ENCODE measurements around the gene CHST9.
"Not testable (repeated sequence)": the region's sequence is repeated elsewhere in the genome, so short reads cannot be mapped to it uniquely, and the experiment has no call there.

CHST9 gene

GRCh38 chr18:26940744-26941398 is 244.2 kb downstream of the CHST9 start:
- Mint-ChIP-seq H3K9me3 (no peaks in the 10 kb centered on the region), H3K27ac (no peak overlapping the region), H3K27me3 (ENCODE audit: low read depth) (no peaks in the 10 kb centered on the region), H3K36me3 (ENCODE audit: low read depth) (no peaks in the 10 kb centered on the region), H3K4me1 (ENCODE audit: low read depth) (no peaks in the 10 kb centered on the region), H3K4me3 (no peak overlapping the region)
- DNase-seq (ENCODE audit: low spot score): no peak

DNA sequence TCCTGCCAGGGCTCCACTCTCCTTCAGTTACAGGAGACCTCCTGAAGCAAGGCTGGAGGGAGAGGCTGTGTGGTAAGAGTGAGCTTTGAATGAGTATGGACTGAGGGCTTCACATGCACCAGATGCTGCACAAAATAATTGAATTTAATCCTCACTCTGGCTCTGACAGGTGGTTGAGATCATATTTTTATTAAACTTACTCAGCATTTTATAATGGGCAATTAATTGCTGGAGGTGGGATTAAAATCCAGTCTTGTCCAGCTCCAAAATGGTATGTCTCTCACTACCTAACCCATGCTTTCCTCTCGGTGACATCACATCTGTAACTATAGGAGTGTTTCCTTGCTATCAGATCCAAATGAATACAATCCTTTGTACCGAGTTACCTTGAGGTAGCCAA is 253.4 kb downstream of the CHST9 start:
- no peaks in the 10 kb centered on the region for H3K36me3 Mint-ChIP-seq (ENCODE audit: low read depth)
- H3K27me3 Mint-ChIP-seq (ENCODE audit: low read depth): no peaks in the 10 kb centered on the region
- no peak overlapping the region for H3K4me3 Mint-ChIP-seq
- no peak for DNase-seq (ENCODE audit: low spot score)
- H3K9me3 Mint-ChIP-seq: no peaks in the 10 kb centered on the region
- no peaks in the 10 kb centered on the region for H3K4me1 Mint-ChIP-seq (ENCODE audit: low read depth)
- H3K27ac Mint-ChIP-seq: no peak overlapping the region

DNA sequence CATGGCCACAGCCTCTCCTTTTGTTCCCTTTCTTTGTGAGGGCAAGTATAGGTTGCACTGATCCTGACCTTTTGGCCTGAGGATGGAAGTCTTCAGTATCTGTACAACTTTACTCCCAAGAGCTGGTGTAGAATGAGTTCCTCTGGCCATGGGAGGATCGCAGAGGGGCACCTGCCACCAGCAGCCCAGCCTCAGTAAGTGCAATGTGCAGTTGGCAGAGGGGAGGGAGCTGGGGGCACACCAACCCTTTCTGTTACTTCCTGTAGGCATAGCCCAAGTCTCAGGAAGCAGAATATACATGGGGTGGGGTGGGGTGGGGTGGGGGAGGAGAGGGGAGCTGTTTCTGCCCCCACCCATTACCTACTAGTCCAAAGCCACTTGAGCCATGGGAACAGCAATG is 254.5 kb downstream of the CHST9 start:
- DNase-seq (ENCODE audit: low spot score): no peak
- no peak overlapping the region for H3K4me3 Mint-ChIP-seq
- no peak overlapping the region for H3K27ac Mint-ChIP-seq
- no peaks in the 10 kb centered on the region for H3K9me3 Mint-ChIP-seq
- no peaks in the 10 kb centered on the region for H3K4me1 Mint-ChIP-seq (ENCODE audit: low read depth)
- no peaks in the 10 kb centered on the region for H3K36me3 Mint-ChIP-seq (ENCODE audit: low read depth)
- no peaks in the 10 kb centered on the region for H3K27me3 Mint-ChIP-seq (ENCODE audit: low read depth)

DNA sequence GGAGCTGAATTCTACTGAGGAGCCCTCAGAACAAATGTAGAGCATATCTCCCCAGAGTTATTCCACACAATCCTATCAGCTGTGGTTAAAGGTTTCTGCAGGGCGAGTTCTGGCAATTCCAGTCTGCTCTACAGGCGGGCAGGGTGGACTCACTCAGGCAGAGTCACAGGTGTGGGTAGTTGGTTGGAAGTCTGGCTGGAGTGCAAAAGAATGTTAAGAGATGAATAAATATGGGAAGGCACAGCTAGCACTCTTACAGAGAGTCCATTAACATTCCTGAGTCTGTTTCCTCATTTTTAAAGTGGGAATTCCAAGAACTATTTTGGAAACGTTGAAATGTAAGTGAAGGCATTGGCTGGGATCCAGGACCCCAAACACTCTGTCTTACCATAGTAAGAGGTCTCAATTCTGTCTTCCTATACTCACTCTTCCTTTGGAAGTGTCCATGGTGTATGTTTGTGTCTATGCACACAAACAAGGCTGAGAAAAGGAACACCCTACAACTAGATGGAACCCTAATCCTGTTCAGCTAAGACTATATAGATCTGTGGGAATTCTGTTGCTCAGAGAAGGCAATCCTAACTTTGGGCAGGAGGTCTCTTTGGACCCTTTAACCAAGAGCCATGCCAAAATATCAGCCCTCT is 256.3 kb downstream of the CHST9 start:
- Mint-ChIP-seq H3K27me3 (ENCODE audit: low read depth) (no peaks in the 10 kb centered on the region), H3K36me3 (ENCODE audit: low read depth) (no peaks in the 10 kb centered on the region), H3K9me3 (no peaks in the 10 kb centered on the region), H3K4me1 (ENCODE audit: low read depth) (no peaks in the 10 kb centered on the region), H3K4me3 (no peak overlapping the region), H3K27ac (no peak overlapping the region)
- no peak for DNase-seq (ENCODE audit: low spot score)

GRCh38 chr18:26927822-26928221 is 257.3 kb downstream of the CHST9 start:
- not testable (repeated sequence) for H3K27ac Mint-ChIP-seq; H3K4me3 Mint-ChIP-seq; H3K27me3 Mint-ChIP-seq (ENCODE audit: low read depth); H3K36me3 Mint-ChIP-seq (ENCODE audit: low read depth); H3K4me1 Mint-ChIP-seq (ENCODE audit: low read depth); DNase-seq (ENCODE audit: low spot score); H3K9me3 Mint-ChIP-seq

GRCh38 chr18:26926066-26926675 is 258.9 kb downstream of the CHST9 start:
- Mint-ChIP-seq H3K9me3 (no peaks in the 10 kb centered on the region), H3K4me1 (ENCODE audit: low read depth) (no peaks in the 10 kb centered on the region), H3K27me3 (ENCODE audit: low read depth) (no peaks in the 10 kb centered on the region), H3K36me3 (ENCODE audit: low read depth) (no peaks in the 10 kb centered on the region), H3K4me3 (no peak overlapping the region), H3K27ac (no peak overlapping the region)
- DNase-seq (ENCODE audit: low spot score): no peak

GRCh38 chr18:26925313-26925712 is 259.8 kb downstream of the CHST9 start:
- H3K4me1 Mint-ChIP-seq (ENCODE audit: low read depth): no peaks in the 10 kb centered on the region
- no peak for DNase-seq (ENCODE audit: low spot score)
- no peaks in the 10 kb centered on the region for H3K9me3 Mint-ChIP-seq
- no peak overlapping the region for H3K27ac Mint-ChIP-seq
- H3K27me3 Mint-ChIP-seq (ENCODE audit: low read depth): no peaks in the 10 kb centered on the region
- H3K36me3 Mint-ChIP-seq (ENCODE audit: low read depth): no peaks in the 10 kb centered on the region
- H3K4me3 Mint-ChIP-seq: no peak overlapping the region

DNA sequence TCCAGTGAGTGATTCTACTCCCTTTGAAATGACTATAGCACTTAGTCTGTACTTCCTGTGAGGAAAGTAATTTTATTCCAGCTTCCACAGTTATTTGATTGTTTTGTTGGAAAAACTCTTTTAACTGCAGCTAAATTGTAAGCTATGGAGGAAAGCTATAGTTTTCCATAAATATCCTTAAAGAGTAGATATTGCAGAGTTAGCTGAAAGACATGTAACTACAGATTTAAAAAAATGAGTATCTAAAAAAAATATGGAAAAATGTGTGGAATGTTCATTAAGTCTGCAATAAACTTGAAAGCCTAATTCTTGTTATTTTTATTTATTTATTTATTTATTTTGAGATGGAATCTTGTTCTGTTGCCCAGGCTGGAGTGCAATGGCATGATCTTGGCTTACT is 262.8 kb downstream of the CHST9 start:
- no peaks in the 10 kb centered on the region for H3K9me3 Mint-ChIP-seq
- DNase-seq (ENCODE audit: low spot score): no peak
- H3K36me3 Mint-ChIP-seq (ENCODE audit: low read depth): no peaks in the 10 kb centered on the region
- no peak overlapping the region for H3K27ac Mint-ChIP-seq
- H3K4me3 Mint-ChIP-seq: no peak overlapping the region
- H3K27me3 Mint-ChIP-seq (ENCODE audit: low read depth): no peaks in the 10 kb centered on the region
- no peaks in the 10 kb centered on the region for H3K4me1 Mint-ChIP-seq (ENCODE audit: low read depth)

- Mint-ChIP-seq H3K36me3 (ENCODE audit: low read depth) (no peaks in the 10 kb centered on the region), H3K27me3 (ENCODE audit: low read depth) (no peaks in the 10 kb centered on the region), H3K9me3 (no peaks in the 10 kb centered on the region), H3K4me3 (no peak overlapping the region), H3K27ac (no peak overlapping the region), H3K4me1 (ENCODE audit: low read depth) (no peaks in the 10 kb centered on the region)
- DNase-seq (ENCODE audit: low spot score): no peak
Measured at GRCh38 chr18:26920644-26921043, 264.5 kb downstream of the CHST9 start.

GRCh38 chr18:26919627-26920026 is 265.5 kb downstream of the CHST9 start:
- Mint-ChIP-seq H3K9me3 (no peaks in the 10 kb centered on the region), H3K36me3 (ENCODE audit: low read depth) (no peaks in the 10 kb centered on the region), H3K4me1 (ENCODE audit: low read depth) (no peaks in the 10 kb centered on the region), H3K4me3 (no peak overlapping the region), H3K27ac (no peak overlapping the region), H3K27me3 (ENCODE audit: low read depth) (no peaks in the 10 kb centered on the region)
- DNase-seq (ENCODE audit: low spot score): no peak

GRCh38 chr18:26919201-26919600 is 265.9 kb downstream of the CHST9 start:
- Mint-ChIP-seq H3K27ac (no peak overlapping the region), H3K27me3 (ENCODE audit: low read depth) (no peaks in the 10 kb centered on the region), H3K4me1 (ENCODE audit: low read depth) (no peaks in the 10 kb centered on the region), H3K4me3 (no peak overlapping the region), H3K9me3 (no peaks in the 10 kb centered on the region), H3K36me3 (ENCODE audit: low read depth) (no peaks in the 10 kb centered on the region)
- DNase-seq (ENCODE audit: low spot score): no peak

DNA sequence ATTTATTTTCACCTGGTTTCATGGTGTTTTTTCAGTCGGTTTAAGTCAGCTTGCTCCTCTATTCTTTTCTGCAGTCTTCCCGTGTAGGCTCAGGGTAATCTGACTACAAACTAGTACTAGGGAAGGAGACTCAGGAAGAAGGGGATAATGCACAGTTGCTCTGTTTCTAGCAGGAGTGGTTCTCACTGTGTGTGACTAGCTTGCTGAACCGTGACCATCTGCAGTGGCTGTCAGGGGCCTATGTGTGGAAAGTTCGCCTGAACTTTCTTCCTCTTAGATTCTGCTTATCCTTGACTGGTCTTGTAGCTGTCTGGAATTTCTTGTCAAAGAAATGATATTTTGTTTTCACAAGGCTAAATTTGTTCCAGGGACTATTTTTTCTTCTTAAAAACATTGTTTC is 273.3 kb downstream of the CHST9 start:
- DNase-seq (ENCODE audit: low spot score): no peak
- no peaks in the 10 kb centered on the region for H3K36me3 Mint-ChIP-seq (ENCODE audit: low read depth)
- peaks cover 5% of the 10 kb centered on the region for H3K9me3 Mint-ChIP-seq
- no peaks in the 10 kb centered on the region for H3K27me3 Mint-ChIP-seq (ENCODE audit: low read depth)
- no peaks in the 10 kb centered on the region for H3K4me1 Mint-ChIP-seq (ENCODE audit: low read depth)
- no peak overlapping the region for H3K4me3 Mint-ChIP-seq
- H3K27ac Mint-ChIP-seq: no peak overlapping the region

- Mint-ChIP-seq H3K9me3 (peaks cover 5% of the 10 kb centered on the region), H3K27me3 (ENCODE audit: low read depth) (no peaks in the 10 kb centered on the region), H3K27ac (no peak overlapping the region), H3K4me1 (ENCODE audit: low read depth) (no peaks in the 10 kb centered on the region), H3K36me3 (ENCODE audit: low read depth) (no peaks in the 10 kb centered on the region), H3K4me3 (no peak overlapping the region)
- no peak for DNase-seq (ENCODE audit: low spot score)
Measured at GRCh38 chr18:26909599-26910290, 275.4 kb downstream of the CHST9 start.

DNA sequence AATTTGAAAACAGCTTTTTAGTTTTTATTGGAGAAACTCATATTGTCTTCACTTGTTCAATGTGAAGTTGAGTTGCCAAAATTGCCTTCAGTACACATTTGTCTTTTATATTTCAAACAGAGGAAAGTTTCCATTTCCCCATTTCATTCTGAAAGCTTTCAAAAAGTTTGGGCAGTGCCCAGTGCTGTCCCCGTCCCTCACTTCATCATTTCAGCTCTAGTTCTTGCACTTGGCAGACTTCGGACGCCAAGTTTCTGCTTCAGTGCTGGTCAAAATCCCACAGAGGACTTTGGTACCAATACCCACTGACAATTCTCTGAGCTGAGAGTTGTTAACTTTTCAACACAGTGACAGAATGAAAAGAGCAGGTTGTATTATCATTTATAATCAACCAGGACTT is 276.2 kb downstream of the CHST9 start:
- no peak for DNase-seq (ENCODE audit: low spot score)
- peaks cover 11% of the 10 kb centered on the region for H3K9me3 Mint-ChIP-seq
- H3K4me3 Mint-ChIP-seq: no peak overlapping the region
- no peaks in the 10 kb centered on the region for H3K36me3 Mint-ChIP-seq (ENCODE audit: low read depth)
- H3K4me1 Mint-ChIP-seq (ENCODE audit: low read depth): no peaks in the 10 kb centered on the region
- no peaks in the 10 kb centered on the region for H3K27me3 Mint-ChIP-seq (ENCODE audit: low read depth)
- H3K27ac Mint-ChIP-seq: no peak overlapping the region

All from T-helper 2 cell treated with Interferon-gamma antibody and Interleukin-4, amounts not matched to agents 5 μg/mL and 100 μg/mL, for 36 hours (primary cell).